A549 treated with Hydrocortisone at 1 μM for 4 hours (cell line): ENCODE measurements around the gene RAB38. TPM values are rescaled to one million over a fixed set of nuclear protein-coding genes. Genes with fewer than 3 reads are reported as not detected.

Experiments
- total RNA-seq: library from RNA; stranded (reverse); fragments of 200-300 nt; extraction: Qiagen RNA extraction; gene quantifications from 5 replicates; pipeline ENCODE4 v1.2.3, GENCODE V29; 2022

Gene RAB38
- 0.93 to 1.3 TPM (median 1.1 TPM) in 5 replicates for total RNA-seq

GRCh38 chr11:88174709-88175568 lies at the start of gene RAB38:
Gene RAB38, minus strand, starts transcription at chr11:88175443. Its CDS starts 59 bp downstream, at chr11:88175384.

Other genes starting within 250 kb of the RAB38 start
- gene CTSC, start 162.3 kb upstream of the RAB38 start, total RNA-seq, result 61.3 to 69.1 TPM (median 63.9 TPM) in 5 replicates